Peyer's patch (tissue), 4 donors: ENCODE data around the gene ZSCAN21.

Experiments
- POLR2A ChIP-seq, 2 donors: fragments of 450-650 bp; IDR thresholded peaks; one replicate each; pipeline ENCODE4 v1.5.1; 2017; ENCODE audit warnings: antibody characterized with exemption in 2 of 2, mild to moderate bottlenecking in 2 of 2, moderate library complexity in 2 of 2
- TF ChIP-seq, protein P1 (sequence below), 6 experiments: fragments of 450-650 bp in 4 of 6; fragments of 200-600 bp in 2 of 6; sonication (generic) in 1 of 6; IDR thresholded peaks; one replicate each; pipeline ENCODE4 v1.5.1; 2017 to 2019; ENCODE audit warnings: antibody characterized with exemption in 6 of 6, mild to moderate bottlenecking in 3 of 6, moderate library complexity in 1 of 6

GRCh38 chr7:100102950-100103840, 53.6 kb downstream of the ZSCAN21 start:
- TF ChIP-seq, protein P1, sequence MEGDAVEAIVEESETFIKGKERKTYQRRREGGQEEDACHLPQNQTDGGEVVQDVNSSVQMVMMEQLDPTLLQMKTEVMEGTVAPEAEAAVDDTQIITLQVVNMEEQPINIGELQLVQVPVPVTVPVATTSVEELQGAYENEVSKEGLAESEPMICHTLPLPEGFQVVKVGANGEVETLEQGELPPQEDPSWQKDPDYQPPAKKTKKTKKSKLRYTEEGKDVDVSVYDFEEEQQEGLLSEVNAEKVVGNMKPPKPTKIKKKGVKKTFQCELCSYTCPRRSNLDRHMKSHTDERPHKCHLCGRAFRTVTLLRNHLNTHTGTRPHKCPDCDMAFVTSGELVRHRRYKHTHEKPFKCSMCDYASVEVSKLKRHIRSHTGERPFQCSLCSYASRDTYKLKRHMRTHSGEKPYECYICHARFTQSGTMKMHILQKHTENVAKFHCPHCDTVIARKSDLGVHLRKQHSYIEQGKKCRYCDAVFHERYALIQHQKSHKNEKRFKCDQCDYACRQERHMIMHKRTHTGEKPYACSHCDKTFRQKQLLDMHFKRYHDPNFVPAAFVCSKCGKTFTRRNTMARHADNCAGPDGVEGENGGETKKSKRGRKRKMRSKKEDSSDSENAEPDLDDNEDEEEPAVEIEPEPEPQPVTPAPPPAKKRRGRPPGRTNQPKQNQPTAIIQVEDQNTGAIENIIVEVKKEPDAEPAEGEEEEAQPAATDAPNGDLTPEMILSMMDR (IDR thresholded peaks at IDR 0.05): no peak
- no peak for TF ChIP-seq POLR2A (IDR thresholded peaks at IDR 0.05)
